NCI-H69 (cell line): ENCODE results near the gene DNAH10.
"Not testable (repeated sequence)": the region's sequence is repeated elsewhere in the genome, so short reads cannot be mapped to it uniquely, and the experiment has no call there.

Experiments
- DNase-seq: peaks from one replicate; lab custom pipeline; 2025; lab: John Stamatoyannopoulos, UW

DNAH10 gene

DNA sequence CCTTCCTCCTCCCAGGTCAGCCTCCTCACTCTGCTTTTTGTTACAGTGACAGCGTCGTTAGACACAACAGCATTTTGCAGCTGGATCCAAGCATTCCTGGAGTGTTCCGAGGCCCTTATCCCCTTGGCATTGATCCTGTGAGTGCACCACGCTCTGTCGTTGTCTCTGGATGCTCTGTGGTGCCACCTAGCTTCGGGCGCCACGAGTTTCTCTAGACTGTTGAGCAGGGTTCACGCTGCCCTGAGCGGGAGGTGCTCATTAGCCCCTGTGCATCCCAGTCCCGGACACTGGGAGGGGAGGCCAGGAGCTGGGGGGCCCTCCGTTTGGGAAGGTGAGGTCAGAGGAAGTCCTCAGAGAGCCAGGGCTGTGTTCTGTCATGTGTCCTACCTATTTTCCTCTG lies 17.3 kb upstream of the DNAH10 start:
- no peak for DNase-seq

DNA sequence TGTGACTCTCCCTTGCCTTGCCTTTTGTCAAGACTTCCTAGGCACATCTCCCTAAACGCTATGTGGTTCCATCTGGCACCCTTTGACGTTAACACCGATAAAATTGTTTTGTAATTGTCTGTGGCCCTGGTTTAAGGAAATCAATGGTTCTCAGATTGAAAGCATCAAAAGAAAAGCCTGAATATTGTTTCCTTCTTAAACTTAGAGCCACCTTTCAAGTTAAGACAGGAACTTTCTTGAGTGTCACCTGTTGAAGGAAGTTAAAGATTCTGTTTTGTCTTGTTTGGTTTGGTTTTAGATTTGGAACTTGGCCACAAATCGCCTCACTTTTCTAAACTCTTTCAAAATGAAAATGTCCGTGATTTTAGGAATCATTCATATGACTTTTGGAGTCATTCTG lies 14.8 kb upstream of the DNAH10 start:
- no peak for DNase-seq

GRCh38 chr12:123748161-123748560 lies 13.9 kb upstream of the DNAH10 start:
- DNase-seq: no peak

- no peak for DNase-seq
These were observed 13.4 kb upstream of the DNAH10 start for GRCh38 chr12:123748661-123749060.

DNA sequence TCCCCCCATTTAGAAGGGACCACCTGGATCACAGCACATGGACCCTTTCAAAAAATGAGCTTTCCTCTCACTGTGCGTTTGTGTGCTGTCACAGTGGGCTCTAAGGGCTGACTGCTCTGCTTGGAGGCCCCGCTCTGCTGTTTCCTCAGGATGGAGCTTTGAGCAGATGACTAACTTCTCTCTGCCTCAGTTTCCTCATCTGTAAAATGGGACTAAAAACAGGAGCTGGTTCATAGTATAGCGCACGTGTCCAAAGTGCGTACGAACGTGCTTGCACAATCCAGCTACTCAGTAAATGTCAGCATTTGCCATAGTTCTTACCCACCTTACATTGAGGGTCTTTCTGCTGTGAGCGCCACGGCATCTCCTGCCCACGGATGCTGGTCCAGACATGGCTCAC lies 12.7 kb upstream of the DNAH10 start:
- DNase-seq: no peak

GRCh38 chr12:123750159-123750656 lies 11.9 kb upstream of the DNAH10 start:
- no peak for DNase-seq

DNA sequence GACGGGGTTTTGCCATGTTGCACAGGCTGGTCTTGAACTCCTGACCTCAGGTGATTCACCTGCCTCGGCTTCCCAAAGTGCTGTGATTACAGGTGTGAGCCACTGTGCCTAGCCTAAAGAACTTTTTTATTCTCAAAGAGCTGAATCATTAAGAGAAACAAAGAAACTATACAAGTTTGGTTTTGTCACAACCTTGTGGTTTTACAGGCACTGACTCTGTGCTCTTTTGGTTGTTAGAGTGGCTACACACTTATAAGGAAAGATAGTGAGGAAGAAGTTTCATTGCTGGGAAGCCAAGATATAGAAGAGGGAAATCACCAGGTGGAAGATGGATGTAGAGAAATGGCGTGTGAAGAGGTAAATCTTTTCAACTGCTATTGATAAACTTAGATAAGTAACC lies 10.1 kb upstream of the DNAH10 start:
- no peak for DNase-seq

- DNase-seq: no peak
These were observed 7.9 kb upstream of the DNAH10 start for GRCh38 chr12:123754041-123754772.

DNA sequence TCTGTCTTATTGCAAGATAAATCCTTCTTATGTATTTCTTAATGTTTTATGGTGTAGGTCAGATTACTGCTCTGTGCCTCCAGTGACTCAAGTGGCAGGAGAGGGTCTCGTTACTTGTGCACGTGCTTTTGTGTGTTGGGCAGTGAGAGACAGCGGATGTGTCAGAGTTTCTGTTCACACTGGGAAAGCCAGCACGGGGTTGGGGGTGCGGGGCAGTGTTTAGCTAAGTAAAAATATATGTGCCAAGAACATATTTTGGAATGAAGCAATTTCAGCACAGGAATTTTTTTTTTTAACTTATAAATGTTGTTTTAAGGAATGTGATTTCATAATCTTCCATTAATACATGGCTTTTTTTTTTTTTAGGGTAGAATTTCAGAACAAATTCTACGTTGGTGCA lies 4.5 kb upstream of the DNAH10 start:
- no peak for DNase-seq

GRCh38 chr12:123760267-123760938 lies 1.7 kb upstream of the DNAH10 start:
- DNase-seq: peak; percentile 3

DNA sequence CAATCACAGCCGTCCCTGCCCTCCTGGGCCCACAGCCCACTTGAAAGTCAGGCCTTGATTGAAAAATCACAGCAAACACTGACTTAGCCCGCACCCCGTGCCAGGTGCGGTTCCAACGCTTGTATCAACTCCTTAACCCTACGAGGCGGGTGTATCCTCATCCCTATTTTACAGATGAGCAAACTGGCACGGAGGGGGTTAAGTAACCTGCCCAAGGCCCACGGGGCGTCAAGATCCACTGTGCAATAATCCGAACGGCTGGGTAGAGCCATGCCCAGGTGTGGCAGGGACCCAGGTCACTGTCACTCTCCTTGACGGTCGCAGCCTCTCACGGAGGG lies 583 bp downstream of the DNAH10 start:
- DNase-seq: no peak

GRCh38 chr12:123763093-123763492 lies 992 bp downstream of the DNAH10 start:
- DNase-seq: peak; percentile 11

DNA sequence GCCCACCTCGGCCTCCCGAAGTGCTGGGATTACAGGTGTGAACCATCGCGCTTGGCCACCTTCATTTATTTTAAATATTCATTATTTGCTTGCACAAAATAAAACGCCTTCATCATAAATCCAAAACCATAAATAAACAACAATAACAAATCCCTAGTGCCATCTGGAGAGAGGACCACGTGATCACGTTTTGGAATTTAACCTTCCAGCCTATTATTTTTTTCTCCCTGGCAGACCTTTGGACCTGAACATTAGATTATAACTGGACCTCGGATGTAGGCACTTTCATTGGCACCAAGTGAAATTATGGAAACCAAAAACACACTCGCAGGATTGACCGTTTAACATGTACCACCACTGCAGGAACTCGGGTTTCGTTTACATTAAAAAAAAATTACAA lies 2.0 kb downstream of the DNAH10 start:
- DNase-seq: no peak

GRCh38 chr12:123765504-123766035 lies 3.5 kb downstream of the DNAH10 start:
- DNase-seq: no peak

DNA sequence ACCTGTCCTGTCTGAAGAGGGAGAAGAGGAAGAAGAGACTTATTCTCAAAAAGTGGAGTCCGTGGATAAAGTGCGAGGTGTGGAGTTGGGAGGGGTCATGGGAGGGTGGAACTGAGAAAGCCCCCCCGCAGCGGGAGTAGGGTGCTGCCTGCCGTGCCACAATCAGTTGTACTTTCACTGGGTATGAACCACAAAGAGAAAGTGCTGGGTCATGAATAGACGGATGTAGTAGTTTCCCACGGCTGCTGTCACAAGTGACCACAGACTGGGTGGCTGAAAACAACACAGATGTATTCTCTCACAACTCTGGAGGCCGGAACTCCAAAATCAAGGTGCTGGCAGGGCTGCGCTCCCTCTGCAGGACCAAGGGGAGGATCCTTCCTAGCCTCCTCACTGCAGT lies 5.5 kb downstream of the DNAH10 start:
- DNase-seq: no peak

DNA sequence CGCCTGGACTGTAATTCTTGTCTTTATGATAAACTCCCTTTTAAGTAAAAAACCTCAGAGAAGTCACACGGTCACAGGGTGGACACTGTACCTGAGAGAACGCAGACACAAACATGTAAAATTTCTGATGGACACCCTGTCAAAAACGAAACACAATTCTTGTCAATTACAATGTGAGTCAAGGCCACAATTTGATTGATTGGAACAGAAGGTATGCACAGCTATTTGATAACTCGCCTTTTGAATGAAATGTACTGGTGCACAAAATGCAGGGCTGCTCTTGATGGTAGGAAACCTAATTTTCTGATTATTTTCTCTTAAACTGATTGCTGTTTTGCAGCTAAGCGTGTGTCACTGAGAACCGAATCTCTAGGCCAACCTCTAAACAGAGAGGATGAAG lies 9.2 kb downstream of the DNAH10 start:
- DNase-seq: no peak

- DNase-seq: no peak
These were observed 10.0 kb downstream of the DNAH10 start for GRCh38 chr12:123772074-123772473.

- DNase-seq: no peak
These were observed 11.3 kb downstream of the DNAH10 start for GRCh38 chr12:123773375-123773774.

- DNase-seq: no peak
These were observed 17.4 kb downstream of the DNAH10 start for GRCh38 chr12:123779551-123779950.

GRCh38 chr12:123782997-123783792 lies 21.1 kb downstream of the DNAH10 start:
- no peak for DNase-seq

DNA sequence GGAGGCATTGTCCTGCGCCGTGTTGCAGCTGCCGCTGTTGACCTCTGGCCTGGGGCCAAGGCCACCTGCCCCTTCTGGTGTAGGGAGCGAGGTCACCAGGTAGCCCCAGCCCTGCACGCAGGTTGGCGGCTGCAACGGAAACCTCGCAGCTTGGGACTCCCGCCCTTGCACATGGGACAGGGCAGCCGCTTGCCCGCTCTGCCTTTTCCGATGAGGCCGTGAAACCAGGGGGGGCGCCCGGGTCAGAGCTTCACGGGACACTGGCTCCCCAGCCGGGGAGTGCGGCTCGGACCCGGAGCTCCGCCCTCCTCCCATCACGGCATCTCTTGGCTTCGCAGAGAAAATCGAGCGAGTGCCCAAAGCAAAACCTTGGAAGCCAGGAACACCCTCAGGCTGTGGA lies 25.4 kb downstream of the DNAH10 start:
- DNase-seq: no peak

GRCh38 chr12:123788541-123788940 lies 26.4 kb downstream of the DNAH10 start:
- DNase-seq: no peak

DNA sequence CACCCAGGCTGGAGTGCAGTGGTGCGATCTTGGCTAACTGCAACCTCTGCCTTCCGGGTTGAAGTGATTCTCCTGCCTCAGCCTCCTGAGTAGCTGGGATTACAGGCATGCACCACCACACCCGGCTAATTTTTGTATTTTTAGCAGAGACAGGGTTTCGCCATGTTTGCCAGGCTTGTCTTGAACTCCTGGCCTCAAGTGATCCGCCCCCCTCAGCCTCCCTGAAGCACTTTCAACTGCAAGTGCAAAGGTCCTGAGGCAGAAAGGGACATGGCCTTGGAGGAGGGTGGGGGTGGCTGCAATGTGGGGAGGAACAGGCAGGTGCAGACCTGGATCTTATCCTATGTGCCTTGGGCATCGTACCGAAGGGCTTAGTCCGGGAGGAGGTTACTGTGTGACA lies 27.3 kb downstream of the DNAH10 start:
- not testable (repeated sequence) for DNase-seq
